H7 (cell line): ENCODE measurements around the gene CHID1. TPM values are rescaled to one million over a fixed set of nuclear protein-coding genes. Genes with fewer than 3 reads are reported as not detected.
A peak's percentile ranks its signal among the peaks of the same experiment; 100 is the strongest.

Experiments used
- DNase-seq: peaks from one replicate; pipeline ENCODE4 v3.0.0; 2012
- H3K27me3 ChIP-seq: 2 replicates; pipeline ENCODE4 v1.6.0; 2011; ENCODE audit warnings: mild to moderate bottlenecking, low read length; ENCODE audit not compliant: control insufficient read depth, insufficient read depth
- H3K36me3 ChIP-seq: replicated peaks from 2 replicates; pipeline ENCODE4 v1.5.1; 2011; ENCODE audit warnings: low read length; ENCODE audit not compliant: control insufficient read depth, insufficient read depth
- H3K4me3 ChIP-seq: 2 replicates; pipeline ENCODE4 v1.5.1; 2011; ENCODE audit warnings: low read depth, mild to moderate bottlenecking, control low read depth, low read length, moderate library complexity; ENCODE audit not compliant: insufficient read depth
- total RNA-seq: library from RNA; depleted of rRNA; stranded (reverse); fragments of >200 nt; shearing (Covaris generic); gene quantifications from 2 replicates; pipeline ENCODE4 v1.2.3, GENCODE V29; 2014

The CHID1 gene
- total RNA-seq, 1 experiment from 2014 or later, result 36.9 TPM

DNA sequence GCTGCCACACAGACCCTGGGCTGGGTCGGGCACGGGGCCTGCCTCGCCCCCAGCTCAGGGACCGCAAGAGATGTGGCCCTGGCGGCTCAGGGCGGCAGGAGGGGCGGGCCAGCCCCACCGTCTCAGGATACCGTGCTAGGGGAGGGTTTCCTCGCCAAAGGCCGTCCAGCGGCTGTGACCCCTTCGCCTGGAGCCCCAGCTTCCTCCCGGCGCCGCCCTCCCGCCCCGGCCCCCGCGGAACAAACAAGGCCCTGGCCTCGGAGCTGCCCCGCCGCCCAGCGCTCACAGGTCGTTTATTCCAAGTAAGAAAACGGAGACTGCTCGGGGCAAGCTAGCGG lies 14.5 kb upstream of the CHID1 start:
- H3K4me3 ChIP-seq, result peak overlapping the region; percentile 34
- H3K27me3 ChIP-seq, result no peaks in the 10 kb centered on the region
- H3K36me3 ChIP-seq, result no peaks in the 10 kb centered on the region; the same call in 1 of the 2 replicates
- peak; percentile 75 for DNase-seq

DNA sequence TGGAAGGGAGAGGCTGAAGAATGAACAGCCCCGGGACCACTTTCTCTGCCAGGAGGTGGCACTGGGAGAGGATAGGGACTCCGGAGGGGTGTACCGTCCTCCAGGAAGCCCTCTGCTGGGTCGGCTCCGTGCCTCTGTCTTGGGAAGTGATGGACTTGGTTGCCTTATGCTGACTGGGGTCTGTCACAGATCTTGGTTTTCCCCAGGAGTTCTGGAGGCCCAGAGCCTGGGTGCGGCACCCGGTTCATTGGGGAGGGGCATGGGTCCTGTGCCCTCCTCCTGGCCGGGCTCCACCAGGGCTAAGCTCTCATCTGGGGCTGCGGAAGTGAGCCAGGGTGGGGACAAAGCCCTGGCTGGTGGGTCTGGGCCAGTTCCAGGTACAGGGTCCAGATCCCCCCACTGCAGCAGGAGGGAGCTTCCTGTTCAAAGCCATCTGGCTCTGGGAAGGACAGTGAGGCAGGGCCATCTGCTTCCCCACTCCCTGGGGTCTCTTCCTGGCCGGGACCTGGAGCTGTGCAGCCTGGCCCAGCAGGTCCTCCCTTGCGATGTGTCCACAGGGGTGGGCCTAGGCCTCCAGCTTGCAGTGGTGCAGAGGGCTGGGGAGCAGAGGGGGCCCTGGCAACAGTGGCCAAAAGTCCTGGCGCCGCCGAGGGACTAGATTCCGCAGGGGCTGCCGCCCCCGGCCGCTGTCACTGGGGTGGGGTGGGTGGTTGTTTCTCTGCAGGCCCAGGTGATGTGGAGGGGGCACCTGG lies 14.0 kb upstream of the CHID1 start:
- peak; percentile 58 for DNase-seq

DNA sequence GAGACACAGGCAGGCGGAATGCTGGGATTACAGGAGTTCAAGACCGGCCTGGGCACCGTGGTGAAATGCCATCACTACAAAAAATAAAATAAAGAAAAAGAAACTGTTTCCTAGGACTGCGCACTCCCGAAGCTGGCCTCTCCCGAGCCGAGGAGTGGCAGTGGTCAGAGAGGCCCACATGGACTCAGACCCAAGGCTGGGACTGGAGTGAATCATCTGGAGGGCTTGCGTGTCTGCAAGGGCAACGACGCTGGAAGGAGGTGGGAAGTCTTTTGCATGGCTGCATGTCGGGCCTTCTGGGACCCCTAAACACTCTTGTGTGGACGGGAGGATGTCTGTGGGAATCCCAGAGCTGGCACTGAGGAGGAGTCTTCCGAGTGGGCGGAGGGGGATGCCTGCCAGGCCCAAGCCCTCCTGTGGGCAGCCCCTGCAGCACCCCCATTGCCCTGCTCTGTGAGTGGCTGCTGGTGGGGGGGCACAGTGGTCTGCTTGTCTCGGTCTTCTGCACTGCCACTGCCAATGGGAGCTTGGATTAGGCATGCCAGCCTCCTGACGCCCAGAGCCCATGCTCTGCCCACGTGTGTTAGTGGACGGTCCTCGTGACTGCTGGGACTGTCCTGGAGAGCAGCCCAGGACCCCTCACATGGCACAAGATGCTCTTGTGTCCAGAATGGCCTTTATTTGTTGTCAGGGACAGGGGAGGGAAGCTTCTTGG lies 13.2 kb upstream of the CHID1 start:
- DNase-seq, result no peak
- Histone ChIP-seq H3K36me3 (no peaks in the 10 kb centered on the region; the same call in 1 of the 2 replicates), H3K4me3 (no peak overlapping the region), H3K27me3 (no peaks in the 10 kb centered on the region)

More for the DNA sequence above, 14.0 kb upstream of the CHID1 start:
- H3K27me3 ChIP-seq, result no peaks in the 10 kb centered on the region
- H3K36me3 ChIP-seq, result no peaks in the 10 kb centered on the region; the same call in 1 of the 2 replicates
- H3K4me3 ChIP-seq, result no peak overlapping the region

DNA sequence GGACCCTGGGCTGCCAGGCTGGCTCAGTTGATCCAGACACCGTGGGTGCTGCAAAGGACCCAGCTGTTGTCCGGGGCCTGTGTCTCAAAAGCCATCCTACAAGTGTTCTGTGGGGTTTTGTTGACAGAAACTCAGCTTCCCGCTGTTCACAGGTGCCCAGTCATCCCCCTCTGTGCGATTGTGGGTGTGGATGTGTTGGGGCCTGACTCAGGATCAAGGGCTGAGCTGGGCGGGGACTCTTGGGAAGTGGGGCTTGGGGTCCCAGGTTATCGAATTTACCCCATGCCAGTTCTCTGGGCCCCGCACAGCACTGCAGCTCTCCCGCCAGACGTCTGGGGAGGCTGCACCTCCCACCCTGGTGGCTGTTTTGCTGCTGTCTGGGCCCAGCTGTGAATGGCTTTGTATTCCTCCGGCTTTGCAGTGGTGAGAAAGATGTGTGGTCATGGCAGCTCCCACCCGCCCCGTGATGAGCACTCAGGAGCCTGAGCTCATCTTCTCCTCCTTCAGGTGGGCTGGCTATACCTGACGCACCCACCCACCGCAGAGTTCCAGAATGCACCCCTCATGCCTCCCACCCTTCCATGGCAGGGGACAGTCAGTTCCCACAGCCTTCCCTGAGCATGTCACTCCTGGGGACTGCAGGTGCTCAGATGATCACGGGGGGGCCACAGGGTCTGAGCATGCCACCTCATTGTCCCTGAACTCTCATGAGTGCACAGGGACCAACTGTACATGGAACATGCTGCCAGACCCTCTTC lies 11.5 kb upstream of the CHID1 start:
- Histone ChIP-seq H3K27me3 (no peaks in the 10 kb centered on the region), H3K4me3 (no peak overlapping the region), H3K36me3 (no peaks in the 10 kb centered on the region; the same call in 1 of the 2 replicates)
- DNase-seq, result peak; percentile 54

DNA sequence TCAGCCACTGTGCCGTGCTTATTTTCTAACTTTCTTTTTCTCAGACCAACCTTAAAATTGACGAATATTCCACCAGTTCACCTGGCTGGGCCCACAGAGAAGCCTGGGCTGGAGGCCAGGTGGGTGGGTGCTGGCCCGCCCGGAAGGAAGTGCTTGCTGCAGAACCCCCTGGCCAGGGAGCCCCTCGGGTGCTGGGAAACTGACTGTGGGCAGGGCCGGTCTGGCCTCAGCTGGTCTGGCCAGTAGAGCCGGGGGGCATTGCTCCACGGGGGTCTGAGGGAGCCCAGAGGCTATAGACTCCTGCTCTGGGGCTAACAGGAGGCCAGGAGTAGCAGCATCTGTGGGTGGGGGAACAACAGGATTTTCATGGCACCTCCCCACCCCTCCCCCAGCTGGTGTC lies 6.8 kb upstream of the CHID1 start:
- no peak for DNase-seq
- H3K4me3 ChIP-seq, result no peak overlapping the region
- no peaks in the 10 kb centered on the region for H3K36me3 ChIP-seq

DNA sequence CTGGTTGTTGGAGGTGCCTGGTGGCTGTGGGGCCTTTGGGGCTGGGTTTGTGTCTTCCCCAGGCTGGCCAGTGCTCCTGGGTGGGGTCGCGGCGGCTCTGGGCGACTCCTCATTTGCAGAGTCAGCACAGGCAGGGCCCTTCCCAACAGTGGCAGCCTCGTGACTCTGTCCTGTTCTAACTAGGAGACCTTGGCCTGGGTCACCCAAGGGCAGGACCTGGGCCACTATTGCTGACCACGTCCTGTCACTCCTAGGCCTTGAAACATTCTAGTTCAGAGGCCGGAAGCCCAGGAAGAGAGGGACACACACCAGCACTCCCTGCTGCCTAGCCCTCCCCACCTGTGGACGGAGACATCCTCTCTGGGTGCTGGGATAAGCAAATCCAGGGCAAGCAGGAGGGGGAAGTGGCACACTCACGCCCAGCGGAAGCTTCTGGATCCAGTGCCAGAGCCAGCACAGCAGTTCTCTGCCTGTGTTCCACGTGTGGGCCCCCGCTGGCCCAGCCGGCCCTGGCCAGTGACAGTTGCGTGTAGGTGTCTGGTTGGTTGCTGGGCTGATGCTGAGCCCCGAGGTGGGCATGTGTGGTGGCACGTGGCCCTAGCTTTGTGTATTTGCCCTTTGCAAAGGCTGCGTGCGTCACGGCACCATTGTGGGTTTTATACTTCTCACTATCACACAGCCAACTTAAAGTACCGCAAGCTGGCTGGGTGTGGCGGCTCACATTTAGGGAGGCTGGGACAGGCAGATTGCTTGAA lies 4.3 kb upstream of the CHID1 start:
- no peak overlapping the region for H3K4me3 ChIP-seq
- DNase-seq, result peak; percentile 51
- H3K27me3 ChIP-seq, result no peaks in the 10 kb centered on the region
- H3K36me3 ChIP-seq, result no peaks in the 10 kb centered on the region

More for the DNA sequence above, 6.8 kb upstream of the CHID1 start:
- H3K27me3 ChIP-seq, result no peaks in the 10 kb centered on the region

DNA sequence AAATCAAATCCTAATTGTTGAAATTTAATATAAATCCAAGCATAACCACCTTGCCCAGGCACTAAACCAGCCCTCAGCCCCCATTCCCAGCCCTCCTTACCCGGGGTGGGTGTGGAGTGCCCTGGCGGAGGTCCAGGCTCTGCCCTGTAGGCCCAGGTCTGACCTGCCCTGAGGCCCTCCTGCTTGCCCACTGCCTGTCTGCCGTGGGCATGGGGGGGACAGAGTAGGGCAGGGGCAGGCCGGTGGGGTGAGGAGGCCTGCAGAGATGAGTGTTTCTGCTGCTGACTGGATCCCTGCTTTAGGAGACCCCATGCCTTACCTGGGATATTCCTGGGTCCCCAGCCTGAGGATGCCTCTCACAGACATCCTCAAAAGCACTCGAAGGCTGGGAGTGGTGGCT lies 3.6 kb upstream of the CHID1 start:
- no peak overlapping the region for H3K4me3 ChIP-seq
- peak; percentile 48 for DNase-seq
- no peaks in the 10 kb centered on the region; the same call in 1 of the 2 replicates for H3K36me3 ChIP-seq
- H3K27me3 ChIP-seq, result no peaks in the 10 kb centered on the region

DNA sequence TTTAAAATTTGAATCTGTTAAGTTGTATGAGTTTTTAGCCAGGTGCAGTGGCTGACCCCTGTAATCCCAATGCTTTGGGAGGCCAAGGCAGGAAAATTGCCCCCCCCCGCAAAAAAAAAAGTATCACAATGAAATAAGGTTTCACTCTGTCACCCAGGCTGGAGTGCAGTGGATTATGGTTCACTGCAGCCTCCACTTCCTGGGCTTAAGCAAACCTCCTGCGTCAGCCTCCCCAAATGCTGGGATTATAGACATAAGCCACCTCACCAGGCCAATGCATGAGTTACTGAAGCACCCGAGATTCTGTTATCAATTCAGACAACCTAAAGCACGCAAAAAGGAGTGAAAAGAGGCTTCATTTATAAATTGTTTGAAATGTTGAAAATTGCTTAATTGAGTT lies 2.4 kb upstream of the CHID1 start:
- H3K27me3 ChIP-seq, result no peaks in the 10 kb centered on the region
- no peak for DNase-seq

DNA sequence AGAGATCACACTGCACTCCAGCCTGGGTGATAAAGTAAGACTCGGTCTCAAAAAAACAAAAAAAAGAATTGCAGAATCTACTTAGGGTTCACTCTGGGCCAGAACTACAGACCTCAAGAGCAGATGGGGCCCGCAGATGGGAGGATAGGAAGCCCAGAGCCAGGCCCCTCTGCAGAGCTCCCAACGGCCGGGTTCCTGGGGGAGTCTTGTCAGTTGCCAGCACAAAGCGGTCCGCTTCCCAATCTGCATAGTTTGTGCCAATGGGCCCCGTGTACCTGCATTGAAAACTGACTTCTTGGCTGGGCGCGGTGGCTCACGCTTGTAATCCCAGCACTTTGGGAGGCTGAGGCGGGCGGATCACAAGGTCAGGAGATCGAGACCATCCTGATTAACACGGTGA lies 1.7 kb upstream of the CHID1 start:
- H3K27me3 ChIP-seq, result no peaks in the 10 kb centered on the region
- DNase-seq, result peak; percentile 44
- H3K4me3 ChIP-seq, result no peak overlapping the region
- H3K36me3 ChIP-seq, result no peaks in the 10 kb centered on the region; the same call in 1 of the 2 replicates

More for the DNA sequence above, 2.4 kb upstream of the CHID1 start:
- H3K36me3 ChIP-seq, result no peaks in the 10 kb centered on the region; the same call in 1 of the 2 replicates
- no peak overlapping the region for H3K4me3 ChIP-seq

DNA sequence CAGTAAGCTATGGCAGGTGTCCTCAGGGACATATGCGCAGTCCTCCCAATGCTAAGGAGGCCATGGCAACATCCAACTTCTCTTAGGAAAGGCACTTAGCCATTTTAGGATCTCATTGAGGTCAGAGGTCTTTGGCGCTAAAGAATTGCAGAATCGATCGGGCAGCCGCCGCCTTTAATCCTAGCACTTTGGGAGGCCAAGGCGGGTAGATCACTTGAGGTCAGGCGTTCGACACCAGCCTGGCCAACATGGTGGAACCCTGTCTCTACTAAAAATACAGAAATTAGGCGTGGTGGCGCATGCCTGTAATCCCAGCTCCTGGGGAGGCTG lies 1.2 kb upstream of the CHID1 start:
- no peak overlapping the region for H3K4me3 ChIP-seq
- no peaks in the 10 kb centered on the region for H3K27me3 ChIP-seq
- no peaks in the 10 kb centered on the region; the same call in 1 of the 2 replicates for H3K36me3 ChIP-seq
- no peak for DNase-seq

DNA sequence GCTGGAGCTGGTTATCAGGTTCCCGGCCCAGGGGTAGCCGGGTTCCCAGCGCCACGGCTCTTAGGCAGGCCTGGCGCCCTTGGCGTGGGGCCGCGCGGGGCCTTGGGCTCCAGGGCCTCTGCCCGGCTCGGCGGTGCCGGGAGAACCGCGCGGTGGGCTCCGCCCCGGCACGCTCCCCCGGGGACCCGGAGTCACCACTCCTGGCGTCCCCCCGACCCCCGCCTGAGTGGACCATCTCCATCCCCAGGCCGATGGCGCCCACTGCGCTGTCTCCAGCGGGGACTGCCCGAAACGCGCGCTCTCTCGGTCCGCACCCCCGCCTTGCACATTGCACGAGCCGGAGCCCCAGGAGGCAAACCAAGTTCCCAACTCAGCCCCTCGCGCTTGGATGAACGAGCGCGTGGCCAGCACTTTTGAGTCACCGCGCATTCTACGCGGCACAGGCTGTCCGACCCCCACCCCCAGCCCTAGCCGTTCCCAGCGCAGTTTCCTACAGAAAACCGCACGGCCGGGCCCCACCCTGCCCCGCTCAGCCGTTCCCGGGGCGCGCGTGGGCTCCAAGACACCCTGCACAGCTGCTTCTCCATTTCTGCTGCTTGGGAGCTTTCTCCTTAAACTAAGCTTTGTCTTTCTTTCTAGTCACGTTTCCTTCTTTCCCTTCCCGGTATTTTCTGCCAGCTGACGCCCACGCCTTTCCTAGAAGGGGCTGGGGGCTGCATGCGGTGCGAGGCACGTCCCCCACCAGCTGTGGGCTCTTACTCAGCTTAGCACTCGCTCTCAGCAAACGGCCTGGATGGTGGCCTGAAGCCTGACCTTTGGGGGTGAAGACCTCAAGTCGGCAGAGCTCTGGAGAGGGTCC lies 650 bp upstream of the CHID1 start:
- Histone ChIP-seq H3K4me3 (peak overlapping the region; percentile 72), H3K27me3 (no peaks in the 10 kb centered on the region)
- peak; percentile 91 for DNase-seq

DNA sequence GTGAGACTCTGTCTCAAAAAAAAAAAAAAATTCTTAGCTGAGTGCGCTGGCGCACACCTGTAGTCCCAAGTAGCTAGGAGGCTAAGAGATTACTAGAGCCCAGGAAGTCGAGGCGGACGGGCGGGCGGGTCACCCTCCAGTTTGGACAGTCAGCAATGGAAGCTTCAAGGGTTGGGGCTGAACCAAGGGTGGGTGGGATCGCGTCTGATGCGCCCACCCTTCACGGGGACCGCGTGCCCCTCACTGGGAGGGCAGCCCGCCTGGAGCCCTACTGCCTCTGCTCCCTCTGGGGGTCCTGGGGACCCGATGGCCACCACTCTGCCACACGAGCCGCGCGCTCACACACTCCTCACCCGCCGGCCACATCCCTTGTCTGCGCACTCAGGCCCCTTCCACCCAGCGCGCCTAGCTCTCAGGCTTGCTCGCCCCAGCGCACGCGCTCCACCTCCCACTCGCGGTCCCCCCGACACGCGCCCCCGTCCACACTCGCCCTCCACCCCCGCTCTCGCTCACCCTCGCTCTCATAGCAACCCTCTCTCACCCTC lies 494 bp downstream of the CHID1 start:
- peak; percentile 77 for DNase-seq
- no peaks in the 10 kb centered on the region for H3K27me3 ChIP-seq
- no peaks in the 10 kb centered on the region; the same call in 1 of the 2 replicates for H3K36me3 ChIP-seq
- H3K4me3 ChIP-seq, result peak overlapping the region; percentile 84

More for the DNA sequence above, 650 bp upstream of the CHID1 start:
- no peaks in the 10 kb centered on the region; the same call in 1 of the 2 replicates for H3K36me3 ChIP-seq

DNA sequence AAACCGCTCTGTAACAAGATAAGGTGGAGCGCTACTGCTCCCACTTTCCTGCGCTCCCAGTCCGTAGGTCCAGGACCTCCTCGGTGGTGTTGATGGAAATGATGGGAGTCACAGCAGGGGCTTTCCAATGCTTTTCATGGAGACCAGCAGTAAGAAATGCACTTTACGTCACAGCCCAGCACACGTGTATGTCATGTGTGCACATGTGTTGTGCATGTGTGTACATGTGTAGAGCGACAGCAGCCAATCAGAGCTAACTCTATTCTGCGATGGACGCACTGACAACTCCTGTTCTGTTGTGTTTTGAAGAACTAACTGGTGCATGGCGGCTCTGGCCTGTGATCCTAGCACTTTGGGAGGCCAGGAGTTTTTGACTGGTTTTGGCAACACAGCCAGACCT lies 1.2 kb downstream of the CHID1 start:
- Histone ChIP-seq H3K36me3 (peaks cover 3% of the 10 kb centered on the region), H3K4me3 (no peak overlapping the region; the same call in 1 of the 2 replicates), H3K27me3 (no peaks in the 10 kb centered on the region)
- DNase-seq, result peak; percentile 37
